HG02973 (cell line): Measurements from ENCODE around the gene EPB41.

Experiments
- ATAC-seq: cut with Tn5 transposase; IDR thresholded peaks from one replicate; pipeline ENCODE4 v1.9.1; 2021; ENCODE audit warnings: moderate library complexity; ENCODE audit not compliant: unreplicated experiment

Gene EPB41

DNA sequence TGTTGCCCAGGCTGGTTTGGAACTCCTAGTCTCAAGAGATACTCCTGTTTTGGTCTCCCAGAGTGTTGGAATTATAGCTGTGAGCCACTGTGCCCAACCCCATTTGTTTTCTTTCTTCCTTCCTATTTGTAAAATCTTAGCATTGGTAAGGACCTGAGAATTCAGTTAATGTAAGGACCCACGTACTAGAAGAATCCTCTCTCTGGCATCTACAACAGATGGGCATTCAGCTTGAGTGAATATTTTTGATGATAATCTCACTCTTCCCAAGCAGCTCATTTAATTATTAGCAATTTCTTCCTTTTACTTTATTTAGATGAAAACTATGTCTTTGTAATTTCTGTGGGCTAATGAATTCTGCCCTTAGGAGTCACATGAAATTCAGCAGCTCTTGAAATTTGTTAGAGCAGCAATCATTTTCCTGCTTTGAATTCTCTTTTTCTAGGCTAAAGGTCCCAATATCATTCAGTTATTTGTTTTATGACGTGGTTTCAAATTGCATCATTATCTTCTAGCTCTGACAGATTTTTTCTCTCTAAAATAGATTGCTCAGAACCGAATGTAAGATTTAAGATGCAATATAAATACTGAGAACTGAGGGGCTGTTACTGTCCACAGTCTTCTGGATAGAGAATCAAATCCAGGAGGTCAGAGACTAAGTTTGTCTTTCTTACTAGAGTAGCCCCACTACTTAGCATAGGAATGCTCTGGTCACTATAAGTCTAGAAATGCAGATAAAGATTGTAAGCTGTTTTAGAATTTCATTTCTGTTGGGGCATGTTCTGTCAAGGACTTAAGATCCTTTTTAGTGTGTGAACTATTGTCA is 59.4 kb downstream of the EPB41 start:
- ATAC-seq: no peak

DNA sequence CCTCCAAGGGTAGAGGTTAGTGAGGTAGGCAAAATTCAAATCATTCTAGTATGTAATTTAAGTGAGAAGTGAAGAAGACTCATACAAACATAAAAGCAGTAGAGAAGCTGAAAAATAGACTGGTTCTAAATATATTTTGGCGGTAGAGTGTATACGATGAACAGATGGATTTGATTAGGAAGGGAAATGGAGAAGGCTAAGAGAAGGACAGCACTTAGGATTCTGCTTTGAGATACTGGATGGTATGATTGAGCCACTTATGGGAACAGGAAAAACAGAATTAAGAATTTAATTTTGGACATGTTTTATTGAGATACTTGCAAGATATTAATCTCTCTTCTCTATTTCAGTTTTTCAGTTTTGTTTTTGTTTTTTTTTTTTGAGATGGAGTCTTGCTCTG is 60.1 kb downstream of the EPB41 start:
- no peak for ATAC-seq

DNA sequence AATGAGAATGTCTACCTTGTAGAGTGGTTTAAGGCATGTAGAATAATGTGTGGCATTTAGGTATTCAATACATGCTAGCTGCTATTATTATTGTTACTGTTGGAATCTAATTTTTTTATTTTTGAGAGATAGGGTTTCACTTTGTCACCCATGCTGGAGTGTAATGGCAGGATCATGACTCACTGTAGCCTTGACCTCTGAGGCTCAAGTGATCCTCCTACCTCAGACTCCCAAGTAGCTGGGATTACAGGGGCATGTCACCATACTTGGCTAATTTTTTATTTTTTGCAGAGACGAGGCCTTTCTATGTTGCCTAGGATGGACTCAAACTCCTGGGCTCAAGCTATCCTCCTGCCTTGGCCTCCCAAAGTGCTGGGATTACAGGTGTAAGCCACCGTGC is 61.9 kb downstream of the EPB41 start:
- ATAC-seq: no peak

DNA sequence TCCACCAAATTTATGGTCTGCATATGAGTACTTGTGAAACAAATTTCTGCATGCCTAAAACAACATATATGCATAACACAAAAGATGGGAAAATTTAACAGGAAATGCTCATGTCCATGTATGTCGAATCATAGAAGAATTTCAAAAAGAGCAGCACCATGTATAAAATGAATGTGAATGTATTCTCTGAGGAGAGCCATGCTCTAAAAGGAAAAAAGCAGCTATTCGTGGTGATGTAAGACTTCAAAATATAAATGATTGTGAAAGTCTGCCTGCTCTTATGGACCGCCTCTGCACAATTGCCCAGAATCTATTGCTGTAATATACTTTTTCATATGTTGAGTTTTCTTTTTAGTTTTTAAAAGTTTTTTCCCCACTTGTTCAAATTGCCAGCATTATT is 66.8 kb downstream of the EPB41 start:
- no peak for ATAC-seq

DNA sequence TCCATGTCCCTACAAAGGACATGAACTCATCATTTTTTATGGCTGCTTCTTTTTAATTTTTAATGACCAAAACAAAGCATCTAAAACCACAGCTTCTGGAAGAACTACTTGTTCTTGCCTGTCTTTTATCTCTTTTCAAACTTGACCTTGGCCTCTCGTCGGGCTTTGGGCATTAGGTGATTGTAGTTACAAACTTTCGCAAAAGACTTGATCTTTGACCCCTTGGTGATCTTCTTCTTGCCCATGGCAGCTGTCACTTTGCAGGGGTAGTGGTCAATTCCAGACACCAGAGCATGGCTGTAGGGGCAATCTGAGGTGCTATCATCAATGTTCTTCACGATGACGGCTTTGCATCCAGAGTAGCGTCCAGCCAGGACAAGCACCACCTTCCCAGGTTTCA is 67.8 kb downstream of the EPB41 start:
- no peak for ATAC-seq

DNA sequence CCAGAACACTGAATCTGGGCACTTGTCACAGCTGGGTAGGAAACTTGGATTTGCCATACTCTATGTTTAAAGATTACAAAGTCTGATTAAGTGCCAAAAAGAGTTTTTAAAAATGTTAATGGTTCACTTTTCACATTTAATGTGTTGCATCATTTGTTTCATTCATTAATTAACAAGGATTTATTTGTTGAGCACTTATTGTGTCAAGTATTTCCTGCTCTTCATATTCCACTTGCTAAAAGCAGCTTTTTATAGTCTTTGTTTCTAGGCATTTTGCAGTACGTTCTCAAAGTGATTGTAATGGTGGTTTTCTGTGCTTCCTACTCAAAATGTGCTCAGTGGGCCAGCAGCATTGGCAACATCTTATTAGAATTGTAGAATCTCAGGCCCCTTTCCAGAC is 68.7 kb downstream of the EPB41 start:
- ATAC-seq: no peak

DNA sequence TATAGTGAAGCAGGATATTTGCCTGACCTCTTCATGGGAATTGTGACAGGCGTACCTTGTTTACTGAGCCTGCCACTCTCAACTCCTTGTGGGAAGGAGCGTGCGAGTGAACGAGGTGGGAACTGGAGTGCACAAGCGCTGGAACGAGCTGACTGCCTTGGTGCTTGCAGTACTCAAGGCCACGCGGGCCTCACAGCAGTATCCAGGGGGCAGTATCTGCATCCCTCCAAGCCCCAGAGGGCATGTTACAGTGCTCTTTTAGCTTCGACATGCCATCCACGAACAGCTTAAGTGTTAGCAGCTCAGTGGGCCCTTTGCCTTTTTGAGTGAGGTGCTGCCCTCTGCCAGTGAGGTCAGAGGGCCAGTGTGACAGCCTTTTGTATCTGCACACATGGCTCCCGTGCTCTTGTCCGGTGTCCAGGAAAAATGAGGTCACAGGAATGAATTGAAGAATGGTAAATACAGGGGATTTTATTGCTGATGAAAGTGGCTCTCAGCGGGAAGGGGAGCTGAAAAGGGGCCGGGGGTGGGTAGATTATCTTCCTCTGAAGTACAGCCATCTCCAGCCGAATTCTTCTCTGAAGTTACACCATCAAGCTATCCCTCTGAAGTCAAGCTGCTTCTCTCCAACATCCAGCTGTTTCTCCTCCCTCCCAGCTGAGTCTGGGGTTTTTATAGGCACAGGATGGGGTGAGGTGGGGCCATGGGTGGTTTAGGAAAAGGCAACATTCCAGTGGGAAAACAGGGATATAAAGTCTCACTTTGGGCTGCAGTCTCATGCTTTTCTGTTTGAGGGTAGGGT is 69.3 kb downstream of the EPB41 start:
- ATAC-seq: no peak

DNA sequence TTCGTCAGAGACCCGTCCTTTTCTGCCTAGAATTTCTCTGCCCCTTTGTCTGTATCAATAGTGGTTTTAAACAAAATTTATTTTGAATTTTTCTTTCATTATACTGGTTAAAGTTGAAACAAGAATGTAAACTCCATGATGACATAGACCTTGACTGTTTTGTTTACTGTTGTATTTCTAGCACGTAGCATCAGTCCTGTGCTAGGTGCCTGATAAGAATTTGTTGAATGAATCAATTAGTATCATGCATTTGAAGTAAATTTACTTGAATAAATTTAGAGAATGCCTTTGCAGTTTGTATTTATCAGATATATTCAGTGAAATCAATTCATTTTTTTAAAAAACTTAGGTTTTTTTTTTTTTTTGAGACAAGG is 69.9 kb downstream of the EPB41 start:
- no peak for ATAC-seq

DNA sequence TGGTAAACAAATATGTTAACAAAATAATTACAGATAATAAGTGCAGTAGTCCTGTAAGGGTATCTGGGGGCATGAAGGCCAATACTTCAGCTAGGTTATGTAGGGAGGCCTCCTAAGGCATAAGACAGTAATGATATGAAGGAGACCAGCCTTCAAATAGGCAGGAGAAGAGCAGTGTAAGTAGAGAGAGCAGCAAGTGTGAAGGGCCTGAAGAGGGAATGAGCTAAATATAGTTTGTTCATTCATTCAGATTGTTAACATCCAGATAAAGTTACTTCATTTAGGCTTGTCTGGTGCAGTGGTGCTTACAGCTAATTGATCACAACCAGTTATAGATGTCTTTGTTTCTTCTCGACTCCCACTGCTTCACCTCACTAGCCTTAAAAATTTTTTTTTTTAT is 71.1 kb downstream of the EPB41 start:
- no peak for ATAC-seq

DNA sequence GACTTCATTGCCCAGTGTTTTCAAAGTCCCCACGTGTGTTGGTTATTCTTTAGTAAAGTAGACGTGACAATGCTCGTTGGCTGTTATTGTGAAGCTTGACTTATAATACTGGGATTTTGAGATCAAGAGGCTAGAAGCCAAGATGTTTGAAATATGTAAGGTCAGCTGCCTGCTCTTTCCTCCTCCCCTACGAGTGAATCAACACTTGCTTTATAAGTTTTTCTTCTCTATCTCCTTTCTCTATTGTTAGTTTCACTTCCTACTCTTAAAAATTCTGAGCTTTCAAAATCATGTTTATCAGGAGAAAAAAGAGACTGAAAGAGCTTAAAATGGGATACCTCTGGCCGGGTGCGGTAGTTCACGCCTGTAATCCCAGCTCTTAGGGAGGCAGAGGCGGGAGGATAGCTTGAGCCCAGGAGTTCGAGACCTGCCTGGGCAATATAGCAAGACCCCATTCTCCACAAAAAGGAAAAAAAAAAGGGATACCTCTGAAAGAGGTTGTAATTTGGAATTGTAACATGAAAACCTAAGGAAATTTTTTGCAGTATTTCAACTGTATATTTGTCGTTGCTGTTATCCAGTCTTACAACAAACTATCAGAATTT is 72.0 kb downstream of the EPB41 start:
- ATAC-seq: no peak

DNA sequence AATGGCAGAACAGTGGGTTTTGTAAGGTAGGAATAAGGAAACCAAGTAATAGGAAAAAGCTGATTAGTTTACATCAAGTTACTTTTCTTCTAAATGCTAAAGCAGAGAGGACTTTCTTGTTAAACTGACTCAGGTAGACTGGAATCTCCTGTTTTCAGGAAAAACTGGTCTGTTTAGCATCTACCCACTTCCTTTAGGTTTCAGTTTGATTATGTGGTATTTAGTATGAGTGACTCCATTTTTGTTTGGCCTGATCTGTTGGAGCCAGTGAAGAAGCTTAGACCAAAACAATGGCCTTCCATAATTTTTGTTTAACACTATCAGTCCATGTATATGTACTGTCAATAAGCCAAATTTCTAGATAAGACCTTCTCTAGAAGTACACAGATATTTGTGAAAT is 88.4 kb downstream of the EPB41 start:
- no peak for ATAC-seq

DNA sequence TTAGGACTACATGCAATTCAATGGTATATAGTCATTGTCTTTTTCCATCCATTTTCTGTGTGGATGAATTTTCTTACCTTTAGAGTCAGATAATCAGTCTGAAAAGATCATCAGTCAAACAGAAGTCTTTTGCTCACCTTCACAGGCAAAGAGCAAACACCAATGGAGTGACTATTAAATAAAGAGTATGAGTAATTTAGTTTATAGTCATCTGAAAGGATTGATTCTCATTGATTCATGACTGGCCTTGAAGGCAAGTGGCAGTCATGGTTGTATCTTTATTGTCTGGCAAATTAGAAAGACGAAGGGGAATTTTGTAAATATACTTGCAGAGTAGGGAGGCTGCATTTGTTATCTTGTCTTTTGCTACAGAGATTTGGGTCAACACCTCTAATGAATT is 89.9 kb downstream of the EPB41 start:
- ATAC-seq: no peak

DNA sequence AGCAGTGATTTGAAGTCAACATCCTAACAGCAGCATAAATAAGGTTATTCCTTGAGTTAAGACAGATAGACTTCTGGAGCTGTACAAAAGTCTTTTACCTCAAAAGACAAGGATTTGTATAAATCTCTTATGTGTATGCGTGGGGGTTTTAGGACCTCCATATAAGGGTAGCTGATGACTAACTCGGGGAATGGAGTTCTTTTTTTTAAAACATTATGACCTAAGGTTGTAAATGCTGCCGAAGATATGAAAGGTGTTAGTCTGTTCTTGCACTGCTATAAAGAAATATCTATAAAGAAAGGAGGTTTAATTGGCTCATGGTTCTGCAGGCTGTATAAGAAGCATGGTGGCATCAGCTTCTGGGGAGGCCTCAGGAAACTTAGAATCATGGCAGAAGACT is 90.4 kb downstream of the EPB41 start:
- no peak for ATAC-seq

DNA sequence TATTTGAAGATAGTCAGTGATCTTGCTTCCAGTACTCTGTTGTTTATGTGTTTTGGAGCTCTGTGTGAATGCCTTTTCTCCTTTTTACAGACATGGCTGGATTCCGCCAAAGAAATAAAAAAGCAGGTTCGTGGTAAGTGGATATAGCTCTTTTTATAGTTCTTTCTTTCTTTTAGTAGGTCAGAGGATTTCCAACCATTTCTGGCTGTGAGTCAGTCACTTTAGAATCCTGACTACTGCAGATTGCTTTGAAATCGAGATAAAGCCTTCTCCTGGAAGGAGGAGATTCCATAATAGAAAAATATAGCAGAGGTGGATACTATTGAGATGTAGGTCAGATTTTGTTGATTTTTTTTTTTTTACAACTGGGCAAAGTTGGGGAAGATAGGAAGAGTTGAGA is 97.4 kb downstream of the EPB41 start:
- ATAC-seq: no peak

DNA sequence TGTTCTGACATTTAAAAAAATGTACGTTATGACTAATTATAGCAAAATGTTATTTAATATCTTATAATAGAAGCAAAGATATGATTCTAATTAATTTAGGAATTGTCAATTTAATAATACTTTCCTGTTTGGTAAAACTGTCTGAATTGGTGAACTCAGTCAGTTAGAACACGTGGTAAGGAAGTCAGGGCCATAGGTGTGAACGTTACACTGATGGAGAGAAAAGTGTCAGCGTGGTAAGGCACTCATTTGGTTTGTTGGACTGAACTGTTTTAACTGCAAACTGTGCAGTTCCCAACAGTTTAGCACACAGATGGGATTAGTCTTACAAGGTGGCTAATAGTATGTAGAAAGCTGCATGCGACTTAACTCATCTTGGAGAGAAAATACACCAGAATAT is 102.9 kb downstream of the EPB41 start:
- ATAC-seq: no peak

DNA sequence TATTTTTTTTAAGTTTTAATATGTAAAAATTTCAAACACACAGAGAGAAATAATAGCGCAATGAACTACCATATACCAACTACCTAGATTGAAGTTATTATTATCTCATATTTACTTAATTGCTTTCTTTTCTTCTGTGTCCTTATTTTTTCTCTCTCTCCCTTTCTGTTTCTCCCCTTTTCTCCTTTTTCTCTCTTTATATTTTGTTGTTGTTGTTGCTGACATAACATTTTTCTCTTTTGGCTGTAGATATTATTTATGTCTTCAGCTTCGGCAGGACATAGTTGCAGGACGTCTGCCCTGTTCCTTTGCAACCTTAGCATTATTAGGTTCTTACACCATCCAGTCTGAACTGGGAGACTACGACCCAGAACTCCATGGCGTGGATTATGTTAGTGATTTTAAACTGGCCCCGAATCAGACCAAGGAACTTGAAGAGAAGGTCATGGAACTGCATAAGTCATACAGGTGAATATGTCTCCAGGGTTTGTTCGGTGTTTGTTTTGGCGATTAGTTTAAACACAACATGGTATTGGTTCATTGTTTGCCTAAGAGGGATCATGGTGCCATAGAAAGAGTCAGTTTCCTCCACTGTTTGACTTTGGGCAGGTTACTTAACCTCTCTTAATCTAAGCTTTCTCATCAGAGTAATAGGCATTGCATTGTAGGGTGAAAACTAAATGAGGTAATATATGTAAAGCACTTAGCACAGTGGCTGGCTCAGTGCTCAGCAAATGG is 103.8 kb downstream of the EPB41 start:
- ATAC-seq: no peak

DNA sequence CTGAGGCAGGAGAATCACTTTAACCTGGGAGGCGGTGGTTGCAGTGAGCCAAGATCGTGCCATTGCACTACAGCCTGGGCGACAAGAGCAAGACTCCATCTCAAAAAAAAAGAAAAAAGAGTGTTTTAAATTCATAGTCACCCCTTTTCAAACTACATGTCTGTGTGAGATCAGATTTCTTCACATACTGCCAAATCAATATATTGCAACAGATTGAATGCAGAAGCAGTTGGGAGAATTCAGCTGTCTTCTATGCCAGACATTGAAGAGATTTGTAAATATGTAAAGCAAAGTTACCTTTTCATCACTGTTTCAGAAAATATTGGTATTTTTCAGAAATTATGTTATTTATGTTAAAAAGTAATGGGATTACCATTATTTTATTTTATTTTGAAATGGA is 108.3 kb downstream of the EPB41 start:
- no peak for ATAC-seq

DNA sequence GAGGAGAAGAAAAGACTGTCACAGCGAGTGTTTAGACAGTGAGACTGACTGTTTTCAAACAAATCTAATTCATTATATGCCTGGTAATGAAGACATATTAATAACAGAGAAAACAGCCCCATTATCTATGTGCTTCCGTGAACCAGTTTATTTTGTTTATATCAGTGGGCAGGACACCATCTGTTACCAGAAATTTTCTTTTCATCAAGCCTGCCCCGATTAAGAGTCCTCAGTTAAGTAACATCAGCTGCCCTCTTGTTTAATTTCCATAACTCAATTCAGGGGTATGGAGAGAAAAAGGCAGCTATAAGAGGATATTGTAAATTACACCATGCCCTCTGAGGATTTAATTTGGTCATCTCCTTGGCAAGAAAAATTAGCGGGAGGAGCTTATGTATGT is 115.3 kb downstream of the EPB41 start:
- no peak for ATAC-seq

DNA sequence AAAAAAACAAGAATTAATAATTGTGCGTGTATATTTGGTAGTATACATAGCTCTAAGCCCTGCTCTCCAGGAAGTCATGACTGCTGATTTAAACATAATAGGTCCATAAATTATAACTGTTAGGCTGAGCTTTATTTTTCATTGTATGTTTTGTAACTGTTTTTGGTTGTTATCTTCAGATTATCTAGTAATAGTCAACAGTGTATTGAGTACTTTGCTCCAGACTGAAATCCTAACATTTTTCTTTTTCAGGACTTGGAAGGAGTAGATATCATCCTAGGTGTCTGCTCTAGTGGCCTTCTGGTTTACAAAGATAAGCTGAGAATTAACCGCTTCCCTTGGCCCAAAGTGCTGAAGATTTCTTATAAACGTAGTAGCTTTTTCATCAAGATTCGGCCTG is 118.5 kb downstream of the EPB41 start:
- no peak for ATAC-seq

DNA sequence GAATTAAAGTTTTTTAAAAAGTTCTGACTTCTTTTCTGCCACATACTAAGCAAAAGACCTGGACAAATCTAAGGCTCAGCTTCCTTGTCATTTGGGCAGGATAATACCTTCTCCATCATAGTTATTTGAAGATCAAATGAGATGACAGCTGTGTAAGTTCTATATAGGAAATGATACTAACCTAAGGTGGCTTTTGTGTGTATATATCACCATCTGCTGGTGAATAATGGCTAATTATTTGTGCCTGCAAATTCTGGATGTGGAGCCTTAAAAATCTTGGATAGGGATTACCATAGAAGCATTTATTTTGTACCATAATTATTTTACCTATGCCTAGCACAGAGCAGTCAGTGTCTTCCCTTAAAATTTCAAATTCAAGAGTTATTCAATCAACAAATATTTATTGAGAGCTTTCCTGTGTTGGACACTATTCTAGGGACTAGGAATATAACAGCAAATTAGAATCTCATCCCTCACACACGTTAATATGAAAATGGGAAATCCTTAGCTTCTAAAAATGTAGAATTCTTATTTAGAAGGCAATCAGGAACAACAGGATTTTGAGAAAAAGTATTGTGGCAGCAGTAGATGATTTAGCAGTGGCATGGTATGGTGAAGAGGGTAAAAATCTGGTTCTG is 119.6 kb downstream of the EPB41 start:
- ATAC-seq: no peak
